K562 (cell line): ENCODE data around the gene KLHDC7B. TPM values are rescaled to one million over a fixed set of nuclear protein-coding genes. Genes with fewer than 3 reads are reported as not detected.

ENCODE experiments used
- ATAC-seq: fragments of 200-7000 bp; cut with Tn5 transposase; 3 replicates; pipeline ENCODE4 v1.9.1; 2020; ENCODE audit warnings: moderate library complexity
- BruUV-seq: library from RNA; stranded (reverse); fragments of 400-500 nt; replicated peaks from 2 replicates; lab custom pipeline; 2021; lab: Mats Ljungman, UMichigan
- CTCF ChIA-PET: fragments of 300-600 bp; formaldehyde crosslinking; extraction: SDS; loops from one replicate; lab custom pipeline; 2021; ENCODE audit warnings: low intra/inter-chr PET ratio; lab: Yijun Ruan, JAX
- POLR2A ChIA-PET: fragments of 300-600, 350-650 bp; sonication (Branson Sonifier 250); formaldehyde crosslinking; extraction: SDS; loops from one replicate; lab custom pipeline; 2021; ENCODE audit warnings: antibody characterized with exemption, inconsistent platforms; lab: Yijun Ruan, JAX
- DNase-seq, 4 experiments: peaks; one replicate each; pipeline versions ENCODE4 v3.0.0 to v3.0.0-alpha.2; 2011 to 2018; ENCODE audit warnings: low spot score in 3 of 4, mixed read lengths in 3 of 4; ENCODE audit errors: extremely low read depth in 1 of 4
- FAIRE-seq: peaks from 2 replicates; lab custom pipeline; 2011; peaks lifted over from hg19 to GRCh38; lab: Jason Lieb, UNC
- H2AFZ ChIP-seq: 2 replicates; pipeline ENCODE4 v1.6.0; 2011; ENCODE audit warnings: low read depth, low read length, control low read depth, inconsistent platforms
- H3K27ac ChIP-seq: fragments of 200-600 bp; 3 replicates; pipeline ENCODE4 v1.8.0; 2011; ENCODE audit warnings: low read depth, mild to moderate bottlenecking, control low read depth, inconsistent platforms, low read length, moderate library complexity, mixed read lengths; ENCODE audit errors: extremely low read depth
- H3K27me3 ChIP-seq, 2 experiments: fragments of 300-600 bp in 1 of 2; 2 replicates in 1 of 2; 3 replicates in 1 of 2; pipeline versions ENCODE4 v1.6.0 to v1.8.0; 2011; ENCODE audit warnings: inconsistent platforms in 2 of 2, low read length in 2 of 2, mild to moderate bottlenecking in 1 of 2, mixed read lengths in 1 of 2, moderate library complexity in 1 of 2; ENCODE audit not compliant: control insufficient read depth in 2 of 2, insufficient read depth in 2 of 2
- H3K36me3 ChIP-seq: fragments of 300-600 bp; 3 replicates; pipeline ENCODE4 v1.8.0; 2011; ENCODE audit warnings: mild to moderate bottlenecking, low read length, inconsistent platforms; ENCODE audit not compliant: control insufficient read depth, insufficient read depth
- H3K4me1 ChIP-seq, 2 experiments: fragments of 200-600 bp in 1 of 2; replicated peaks in 1 of 2; 2 replicates in 1 of 2; 3 replicates in 1 of 2; pipeline versions ENCODE4 v1.5.1 to v1.8.0; 2011; ENCODE audit warnings: inconsistent platforms in 2 of 2, low read length in 2 of 2, mild to moderate bottlenecking in 1 of 2, mixed read lengths in 1 of 2, moderate library complexity in 1 of 2; ENCODE audit not compliant: control insufficient read depth in 2 of 2, insufficient read depth in 2 of 2
- H3K4me2 ChIP-seq: 2 replicates; pipeline ENCODE4 v1.6.1; 2011; ENCODE audit warnings: low read length, control low read depth, inconsistent platforms, mixed read lengths; ENCODE audit not compliant: insufficient read depth
- H3K4me3 ChIP-seq: fragments of 200-600 bp; sonication (generic), shearing (Covaris generic); 2 replicates; pipeline ENCODE4 v1.5.1; 2016; ENCODE audit warnings: control low read depth, inconsistent platforms
- H3K79me2 ChIP-seq: fragments of 200-600 bp; 3 replicates; pipeline ENCODE4 v1.8.0; 2011; ENCODE audit warnings: low read length, inconsistent platforms; ENCODE audit not compliant: control insufficient read depth, insufficient read depth
- H3K9ac ChIP-seq, 2 experiments: 2 replicates each; pipeline versions ENCODE4 v1.6.0 to v1.6.1; 2011; ENCODE audit warnings: low read depth in 2 of 2, low read length in 2 of 2, control low read depth in 1 of 2, inconsistent platforms in 1 of 2, mild to moderate bottlenecking in 1 of 2, mixed read lengths in 1 of 2; ENCODE audit not compliant: insufficient read depth in 1 of 2
- H3K9me1 ChIP-seq: one replicate; pipeline ENCODE4 v1.6.0; 2011; ENCODE audit warnings: inconsistent platforms, mild to moderate bottlenecking, low read length, moderate library complexity; ENCODE audit not compliant: control insufficient read depth, insufficient read depth
- H3K9me3 ChIP-seq: replicated peaks from 2 replicates; pipeline ENCODE4 v1.5.1; 2011; ENCODE audit warnings: low read depth, low read length, inconsistent platforms; ENCODE audit not compliant: control insufficient read depth, insufficient read depth
- H4K20me1 ChIP-seq: replicated peaks from 2 replicates; pipeline ENCODE4 v1.6.1; 2011; ENCODE audit warnings: low read length, inconsistent platforms, mixed read lengths; ENCODE audit not compliant: control insufficient read depth, insufficient read depth
- BRCA1 ChIP-seq, 2 experiments: fragments of 450-650 bp in 1 of 2; sonication (generic) in 1 of 2; formaldehyde crosslinking in 1 of 2; IDR thresholded peaks; 2 replicates each; pipeline versions ENCODE4 v1.5.0 to v1.6.1; 2017 to 2020; ENCODE audit warnings: mild to moderate bottlenecking in 1 of 2, missing genetic modification reagents in 1 of 2
- CREM ChIP-seq: IDR thresholded peaks from 2 replicates; pipeline ENCODE4 v1.6.1; 2014; ENCODE audit warnings: antibody characterized with exemption, low read depth
- CTBP1 ChIP-seq: fragments of 450-650 bp; IDR thresholded peaks from 2 replicates; pipeline ENCODE4 v1.6.1; 2016; ENCODE audit warnings: borderline replicate concordance
- E2F1 ChIP-seq: sonication (generic); formaldehyde crosslinking; IDR thresholded peaks from 2 replicates; pipeline ENCODE4 v1.8.1; 2023; ENCODE audit warnings: mild to moderate bottlenecking, missing genetic modification reagents, moderate library complexity
- ESRRA ChIP-seq: fragments of 450-650 bp; IDR thresholded peaks from 2 replicates; pipeline ENCODE4 v1.6.1; 2014; ENCODE audit warnings: low read depth, mild to moderate bottlenecking, moderate library complexity, borderline replicate concordance
- HDAC1 ChIP-seq, 2 experiments: fragments of 450-650 bp; IDR thresholded peaks; 2 replicates each; pipeline ENCODE4 v1.6.1; 2016 to 2017; ENCODE audit warnings: inconsistent platforms in 1 of 2, mild to moderate bottlenecking in 1 of 2, moderate library complexity in 1 of 2
- L3MBTL2 ChIP-seq: fragments of 450-650 bp; IDR thresholded peaks from 2 replicates; pipeline ENCODE4 v1.6.1; 2016; ENCODE audit warnings: mild to moderate bottlenecking, moderate library complexity
- RCOR1 ChIP-seq, 2 experiments: IDR thresholded peaks; 2 replicates each; pipeline ENCODE4 v1.6.1; 2012; ENCODE audit warnings: low read depth in 2 of 2, low read length in 2 of 2, borderline replicate concordance in 1 of 2, improper control_type of control experiment in 1 of 2
- TRIM28 ChIP-seq: fragments of 450-650 bp; IDR thresholded peaks from 2 replicates; pipeline ENCODE4 v1.6.1; 2017
- WGBS: fragments of 100-300 bp; shearing (Covaris generic); methylation state at CpG from one replicate; pipeline ENCODE4 v1.1.6; 2016; ENCODE audit warnings: low coverage, mixed read lengths; ENCODE audit not compliant: insufficient coverage; ENCODE audit errors: missing lambda C conversion rate; 5-methylcytosine and 5-hydroxymethylcytosine counted together
- in situ Hi-C: fragments of 300-500 bp; cut with MboI; formaldehyde crosslinking; loops from 4 replicates; pipeline ENCODE4 v1.15.0; 2018; ENCODE audit warnings: inconsistent platforms, mixed read lengths
- intact Hi-C: fragments of 100-400 bp; cut with micrococcal nuclease; formaldehyde crosslinking; loops from 2 replicates; pipeline ENCODE4 v1.14.2; 2022
- polyA plus RNA-seq, 8 experiments: library from polyadenylated mRNA; depleted of rRNA in 4 of 8; stranded (reverse) in 5 of 8; unstranded in 3 of 8; fragments of >200 nt; fragmentation: Nextera tagmentation in 2 of 8; fragmentation: Illumina TruSeq in 1 of 8; extraction: Ambion mirVana in 2 of 8; extraction: Trizol in 1 of 8; gene quantifications; 2 replicates each; pipeline versions ENCODE4 v1.2.1 to v1.2.3, GENCODE V29; 2011 to 2014; ENCODE audit warnings: inconsistent platforms in 1 of 8, missing spikeins in 1 of 8
- total RNA-seq, 7 experiments: library from RNA; depleted of rRNA in 6 of 7; stranded (reverse); fragments of >200 nt in 6 of 7; fragmentation: Illumina TruSeq in 2 of 7; extraction: Trizol in 2 of 7; gene quantifications; 2 replicates each; pipeline versions ENCODE4 v1.2.1 to v1.2.3, GENCODE V29; 2011 to 2021; ENCODE audit warnings: low replicate concordance in 1 of 7
- TF ChIP-seq, protein P1 (sequence below): fragments of 450-650 bp; IDR thresholded peaks from 2 replicates; pipeline ENCODE4 v1.6.1; 2016; ENCODE audit warnings: low read depth

KLHDC7B gene
- total and polyA plus RNA-seq, 9 of the 15 experiments (the other 6 are each of a cell fraction or from before 2014, with no cell fraction given): 0.04 to 0.22 (median 0.05) TPM; not detected in 4

GRCh38 chr22:50498322-50498890 lies 47.3 kb upstream of the KLHDC7B start:
- BruUV-seq: no TSS peak
- H3K4me1 ChIP-seq: peaks cover 3 to 16% of the 10 kb centered on the region in 2 experiments; a peak in 2 of 5 replicates
- ChIA-PET POLR2A (interaction anchor here (0.6 to 1.6 kb wide), 5 partner anchors 12 to 245 kb away, joined by 3 to 6 read pairs (median 4); partner anchors contain the start of gene MIOX), CTCF (no interaction called here)
- H3K27ac ChIP-seq: peak overlapping the region; percentile 57
- FAIRE-seq (peak; percentile 95), DNase-seq (peak; percentile 60 to 89 (median 76)), ATAC-seq (peak; percentile 98)
- H3K36me3 ChIP-seq: peaks cover 7% of the 10 kb centered on the region; the same call in 1 of the 3 replicates
- H4K20me1 ChIP-seq: no peaks in the 10 kb centered on the region
- WGBS: 0% methylated on average over 8 of the region's 13 CpGs
- in situ Hi-C loops (no loop called here), intact Hi-C loops (loop anchor here (5.0 kb wide), 1 partner anchor 256 kb away; no protein-coding TSS in a partner anchor)
- 0 out of 2 replicates have a peak, but pooled peaks cover 1% of the 10 kb centered on the region for H3K9me3 ChIP-seq
- peak overlapping the region; percentile 84 for H3K4me2 ChIP-seq
- no peaks in the 10 kb centered on the region for H3K79me2 ChIP-seq
- H3K9ac ChIP-seq: peak overlapping the region; percentile 28 to 35; a peak in 3 of 4 replicates
- H3K27me3 ChIP-seq: no peaks in the 10 kb centered on the region
- no peaks in the 10 kb centered on the region for H3K9me1 ChIP-seq
- peak overlapping the region; percentile 85 for H2AFZ ChIP-seq
- H3K4me3 ChIP-seq: peak overlapping the region; percentile 23
- TF ChIP-seq HDAC1 (IDR thresholded peaks at IDR 0.05) (peak in 1 of 2 experiments; percentile 44; a peak in 1 of 4 replicates), RCOR1 (IDR thresholded peaks at IDR 0.05; ENCODE audit: borderline replicate concordance in 1 of 2, low read depth in 2 of 2, low read length in 2 of 2) (peak in 1 of 2 experiments; percentile 20; a peak in 1 of 4 replicates), TRIM28 (0 out of 2 replicates have a peak, but pooled peaks have one; percentile 40), CTBP1 (peak; percentile 68; the same call in 1 of the 2 replicates), CREM (peak; percentile 24; the same call in 1 of the 2 replicates), ESRRA (0 out of 2 replicates have a peak, but pooled peaks have one; percentile 42), E2F1 (peak; percentile 48; the same call in 1 of the 2 replicates), BRCA1 (IDR thresholded peaks at IDR 0.05) (no peak), BRCA1 (CRISPR knock-in tag; IDR thresholded peaks at IDR 0.05) (no peak), L3MBTL2 (peak; percentile 39; the same call in 1 of the 2 replicates)
- TF ChIP-seq, protein P1, sequence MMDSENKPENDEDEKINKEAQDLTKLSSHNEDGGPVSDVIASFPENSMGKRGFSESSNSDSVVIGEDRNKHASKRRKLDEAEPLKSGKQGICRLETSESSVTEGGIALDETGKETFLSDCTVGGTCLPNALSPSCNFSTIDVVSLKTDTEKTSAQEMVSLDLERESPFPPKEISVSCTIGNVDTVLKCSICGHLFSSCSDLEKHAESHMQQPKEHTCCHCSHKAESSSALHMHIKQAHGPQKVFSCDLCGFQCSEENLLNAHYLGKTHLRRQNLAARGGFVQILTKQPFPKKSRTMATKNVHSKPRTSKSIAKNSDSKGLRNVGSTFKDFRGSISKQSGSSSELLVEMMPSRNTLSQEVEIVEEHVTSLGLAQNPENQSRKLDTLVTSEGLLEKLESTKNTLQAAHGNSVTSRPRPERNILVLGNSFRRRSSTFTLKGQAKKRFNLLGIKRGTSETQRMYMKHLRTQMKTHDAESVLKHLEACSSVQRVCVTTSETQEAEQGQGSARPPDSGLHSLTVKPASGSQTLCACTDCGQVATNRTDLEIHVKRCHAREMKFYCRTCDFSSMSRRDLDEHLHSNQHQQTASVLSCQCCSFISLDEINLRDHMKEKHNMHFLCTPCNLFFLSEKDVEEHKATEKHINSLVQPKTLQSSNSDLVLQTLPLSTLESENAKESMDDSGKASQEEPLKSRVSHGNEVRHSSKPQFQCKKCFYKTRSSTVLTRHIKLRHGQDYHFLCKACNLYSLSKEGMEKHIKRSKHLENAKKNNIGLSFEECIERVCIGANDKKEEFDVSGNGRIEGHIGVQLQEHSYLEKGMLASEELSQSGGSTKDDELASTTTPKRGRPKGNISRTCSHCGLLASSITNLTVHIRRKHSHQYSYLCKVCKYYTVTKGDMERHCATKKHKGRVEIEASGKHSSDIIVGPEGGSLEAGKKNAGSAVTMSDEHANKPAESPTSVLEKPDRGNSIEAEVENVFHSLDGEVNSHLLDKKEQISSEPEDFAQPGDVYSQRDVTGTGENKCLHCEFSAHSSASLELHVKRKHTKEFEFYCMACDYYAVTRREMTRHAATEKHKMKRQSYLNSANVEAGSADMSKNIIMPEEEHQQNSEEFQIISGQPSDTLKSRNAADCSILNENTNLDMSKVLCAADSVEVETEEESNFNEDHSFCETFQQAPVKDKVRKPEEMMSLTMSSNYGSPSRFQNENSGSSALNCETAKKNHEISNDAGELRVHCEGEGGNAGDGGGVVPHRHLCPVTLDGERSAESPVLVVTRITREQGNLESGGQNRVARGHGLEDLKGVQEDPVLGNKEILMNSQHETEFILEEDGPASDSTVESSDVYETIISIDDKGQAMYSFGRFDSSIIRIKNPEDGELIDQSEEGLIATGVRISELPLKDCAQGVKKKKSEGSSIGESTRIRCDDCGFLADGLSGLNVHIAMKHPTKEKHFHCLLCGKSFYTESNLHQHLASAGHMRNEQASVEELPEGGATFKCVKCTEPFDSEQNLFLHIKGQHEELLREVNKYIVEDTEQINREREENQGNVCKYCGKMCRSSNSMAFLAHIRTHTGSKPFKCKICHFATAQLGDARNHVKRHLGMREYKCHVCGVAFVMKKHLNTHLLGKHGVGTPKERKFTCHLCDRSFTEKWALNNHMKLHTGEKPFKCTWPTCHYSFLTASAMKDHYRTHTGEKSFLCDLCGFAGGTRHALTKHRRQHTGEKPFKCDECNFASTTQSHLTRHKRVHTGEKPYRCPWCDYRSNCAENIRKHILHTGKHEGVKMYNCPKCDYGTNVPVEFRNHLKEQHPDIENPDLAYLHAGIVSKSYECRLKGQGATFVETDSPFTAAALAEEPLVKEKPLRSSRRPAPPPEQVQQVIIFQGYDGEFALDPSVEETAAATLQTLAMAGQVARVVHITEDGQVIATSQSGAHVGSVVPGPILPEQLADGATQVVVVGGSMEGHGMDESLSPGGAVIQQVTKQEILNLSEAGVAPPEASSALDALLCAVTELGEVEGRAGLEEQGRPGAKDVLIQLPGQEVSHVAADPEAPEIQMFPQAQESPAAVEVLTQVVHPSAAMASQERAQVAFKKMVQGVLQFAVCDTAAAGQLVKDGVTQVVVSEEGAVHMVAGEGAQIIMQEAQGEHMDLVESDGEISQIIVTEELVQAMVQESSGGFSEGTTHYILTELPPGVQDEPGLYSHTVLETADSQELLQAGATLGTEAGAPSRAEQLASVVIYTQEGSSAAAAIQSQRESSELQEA: no peak
